OCI-M2 (cell line): ENCODE data around the gene PLD2.
A peak's percentile ranks its signal among the peaks of the same experiment; 100 is the strongest.
"Not testable (repeated sequence)": the region's sequence is repeated elsewhere in the genome, so short reads cannot be mapped to it uniquely, and the experiment has no call there.

ENCODE experiments used
- DNase-seq: peaks from one replicate; lab custom pipeline; 2025; ENCODE audit not compliant: unreplicated experiment; lab: John Stamatoyannopoulos, UW

Gene PLD2

DNA sequence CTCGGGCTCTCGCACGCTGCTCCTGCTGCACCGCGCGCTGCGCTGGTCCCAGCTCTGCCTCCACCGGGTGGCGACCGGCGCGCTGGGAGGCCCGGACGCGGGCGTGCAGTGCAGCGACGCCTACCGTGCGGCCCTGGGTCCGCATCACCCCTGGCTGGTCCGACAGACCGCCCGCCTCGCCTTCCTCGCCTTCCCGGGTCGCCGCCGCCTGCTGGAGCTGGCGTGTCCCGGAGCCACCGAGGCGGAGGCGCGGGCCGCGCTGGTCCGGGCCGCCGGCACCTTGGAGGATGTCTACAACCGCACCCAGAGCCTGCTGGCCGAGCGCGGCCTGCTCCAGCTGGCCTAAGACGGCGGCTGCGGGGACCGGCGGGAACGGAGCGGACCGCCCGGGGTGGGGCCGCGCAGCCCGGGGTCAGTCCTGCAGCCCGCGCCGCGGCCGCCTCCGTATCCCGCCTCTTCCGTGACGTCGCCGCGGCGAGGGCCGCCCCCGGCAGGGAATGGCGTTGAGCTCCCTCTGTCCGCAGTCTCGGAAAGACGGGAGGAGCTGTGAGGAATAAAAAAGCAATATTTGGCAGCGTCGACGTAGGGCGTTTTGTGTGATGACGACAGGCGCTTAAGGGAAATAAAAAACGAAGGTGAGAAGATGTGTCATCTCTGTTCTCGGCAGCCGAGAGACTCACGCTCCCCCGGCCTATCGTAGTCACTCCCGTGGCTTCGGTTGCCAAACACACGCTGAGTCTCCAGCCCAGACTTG, 16.8 kb upstream of the PLD2 start:
- DNase-seq, result peak; percentile 26

DNA sequence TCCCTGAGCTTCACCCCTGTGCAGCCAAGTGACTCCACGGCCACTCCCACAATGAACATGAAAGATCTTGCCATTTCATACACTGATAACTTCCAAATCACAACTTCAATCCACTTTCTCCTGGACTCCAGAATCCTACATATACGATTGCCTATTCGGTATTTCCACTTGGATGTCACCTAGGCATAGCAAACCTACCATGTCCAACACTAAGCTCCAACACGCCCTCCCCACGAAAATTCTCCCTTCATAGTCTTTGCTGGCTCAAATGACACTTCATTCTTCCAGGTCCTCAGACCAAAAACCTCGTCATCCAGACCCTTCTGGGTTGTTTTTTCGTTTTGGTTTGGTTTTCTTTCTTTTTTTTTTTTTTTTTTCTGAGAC, 16.3 kb upstream of the PLD2 start:
- DNase-seq, result no peak

DNA sequence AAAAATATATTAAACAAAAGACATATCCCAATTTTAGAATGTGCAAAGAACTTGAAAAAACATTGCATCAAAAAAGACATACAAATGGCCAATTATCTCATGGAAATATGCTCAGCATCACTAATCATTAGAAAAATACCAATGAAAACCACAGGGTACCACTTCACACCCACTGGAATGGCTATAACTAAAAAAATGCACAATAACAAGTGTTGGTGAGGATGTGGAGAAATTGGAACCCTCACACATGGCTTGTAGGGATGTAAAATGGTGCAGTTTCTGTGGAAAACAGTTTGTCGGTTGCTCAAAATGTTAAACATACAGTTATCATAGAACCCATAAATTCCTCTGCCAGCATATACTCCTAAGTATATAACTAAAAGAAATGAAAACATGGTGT, 11.8 kb upstream of the PLD2 start:
- DNase-seq, result no peak

DNA sequence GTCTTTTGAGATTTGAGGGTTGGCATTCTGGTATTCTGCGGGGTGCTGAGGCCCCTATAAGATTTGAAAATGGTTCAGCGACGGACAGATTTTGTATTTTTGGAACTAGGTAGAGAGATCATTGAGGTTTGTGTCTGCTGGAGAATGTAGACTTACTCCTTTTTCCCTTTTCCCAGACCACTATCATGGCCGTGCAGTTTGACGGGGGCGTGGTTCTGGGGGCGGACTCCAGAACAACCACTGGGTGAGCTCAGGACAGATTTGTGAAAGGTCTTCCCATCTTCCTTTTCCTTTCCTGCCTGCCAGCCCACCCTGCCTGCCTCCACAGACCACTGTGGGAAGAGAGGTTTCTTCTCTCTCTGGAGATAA, 10.4 kb upstream of the PLD2 start:
- DNase-seq, result no peak

DNA sequence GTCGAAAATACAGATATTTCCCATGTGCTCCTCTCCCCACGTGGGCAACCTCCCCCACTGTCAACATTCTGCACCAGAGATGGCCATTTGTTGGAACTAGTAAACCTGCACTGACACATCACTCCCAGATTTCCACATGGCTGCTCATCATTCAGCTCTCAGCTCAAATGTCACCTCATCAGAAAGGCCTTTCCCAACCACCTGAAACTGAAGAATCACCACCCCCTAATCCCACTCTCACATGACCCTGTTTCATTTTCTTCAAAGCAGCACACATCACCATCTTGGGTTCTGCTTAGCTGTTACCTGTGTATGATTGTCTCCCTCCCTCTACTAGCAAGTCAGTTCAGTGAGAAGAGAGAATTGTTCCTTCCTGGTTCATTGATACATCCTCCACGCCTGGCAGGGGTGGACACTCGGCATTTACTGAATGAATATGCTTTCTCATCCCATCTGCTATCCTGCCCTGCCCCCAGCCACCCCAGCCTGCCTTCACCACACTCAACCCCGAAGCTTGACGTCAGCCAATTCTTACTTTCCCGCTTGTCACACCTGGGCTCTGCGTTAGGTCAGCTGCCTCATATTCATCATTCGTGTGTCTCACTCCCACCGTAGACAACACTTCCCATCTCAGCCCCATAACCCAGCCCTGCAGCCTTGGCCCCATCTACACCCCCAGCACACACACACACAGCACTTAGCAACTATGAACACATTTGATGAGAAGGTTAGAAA, 6.3 kb upstream of the PLD2 start:
- no peak for DNase-seq

DNA sequence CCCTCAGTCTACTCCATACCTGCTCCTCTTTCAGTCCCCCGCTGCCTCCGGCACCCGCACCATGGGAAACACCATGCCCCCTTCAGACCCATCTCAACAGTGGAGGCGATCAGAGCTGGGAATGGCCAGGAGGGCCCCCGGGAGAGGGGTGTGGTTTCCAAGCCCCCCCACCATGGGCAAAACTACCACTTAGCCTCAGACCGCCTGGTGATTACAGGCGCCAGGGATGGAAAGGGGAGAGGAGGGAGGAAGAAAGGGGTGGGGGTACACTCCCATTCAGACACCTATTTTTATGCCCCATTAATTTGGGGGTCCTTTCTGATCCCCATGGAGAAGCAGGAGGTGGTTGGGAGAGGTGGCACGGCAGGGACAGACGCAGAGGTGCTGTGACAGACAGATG, 4.7 kb upstream of the PLD2 start, which contains the start of gene C17orf114:
Gene C17orf114 (minus strand): TSS at position 101 of the 400 bp plus-strand sequence.
- DNase-seq, result no peak

DNA sequence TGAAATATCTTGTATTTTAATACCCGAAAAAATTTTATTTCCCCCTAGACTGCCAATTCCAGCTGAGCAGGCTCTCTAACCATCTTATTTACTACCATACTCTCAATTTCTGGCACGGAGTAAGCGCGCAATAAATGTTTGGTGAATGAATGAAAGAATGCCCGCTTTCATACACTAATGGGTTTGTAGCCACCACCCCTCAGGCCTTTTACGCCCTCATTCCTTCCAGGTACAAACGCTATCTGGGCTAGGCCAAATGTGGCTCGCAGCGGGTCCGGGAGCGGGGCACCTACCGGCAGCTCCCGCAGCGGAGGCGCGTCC, 536 bp upstream of the PLD2 start:
- DNase-seq, result no peak

DNA sequence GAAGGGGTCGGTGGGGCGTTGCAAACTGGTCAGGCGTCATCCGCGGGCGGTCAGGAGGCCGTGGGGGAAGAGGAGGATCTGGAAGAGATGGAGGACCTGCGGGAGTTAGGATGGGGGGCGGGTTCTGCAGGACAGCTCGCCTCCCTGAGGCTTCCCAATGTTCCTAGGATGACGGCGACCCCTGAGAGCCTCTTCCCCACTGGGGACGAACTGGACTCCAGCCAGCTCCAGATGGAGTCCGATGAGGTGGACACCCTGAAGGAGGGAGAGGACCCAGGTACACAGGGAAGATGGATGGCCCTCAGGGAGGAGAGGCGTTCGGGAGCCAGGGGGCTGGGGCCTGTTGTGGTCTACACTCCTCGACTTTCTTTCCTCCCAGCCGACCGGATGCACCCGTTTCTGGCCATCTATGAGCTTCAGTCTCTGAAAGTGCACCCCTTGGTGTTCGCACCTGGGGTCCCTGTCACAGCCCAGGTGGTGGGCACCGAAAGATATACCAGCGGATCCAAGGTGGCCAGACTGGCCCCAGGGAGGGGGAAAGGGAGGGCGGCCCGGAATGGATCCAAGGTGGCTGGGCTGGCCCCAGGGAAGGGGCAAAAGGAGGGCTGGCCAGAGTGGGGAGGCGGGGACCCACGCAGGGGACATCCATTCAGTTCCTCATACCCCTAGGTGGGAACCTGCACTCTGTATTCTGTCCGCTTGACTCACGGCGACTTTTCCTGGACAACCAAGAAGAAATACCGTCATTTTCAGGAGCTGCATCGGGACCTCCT, 839 bp downstream of the PLD2 start:
- no peak for DNase-seq

DNA sequence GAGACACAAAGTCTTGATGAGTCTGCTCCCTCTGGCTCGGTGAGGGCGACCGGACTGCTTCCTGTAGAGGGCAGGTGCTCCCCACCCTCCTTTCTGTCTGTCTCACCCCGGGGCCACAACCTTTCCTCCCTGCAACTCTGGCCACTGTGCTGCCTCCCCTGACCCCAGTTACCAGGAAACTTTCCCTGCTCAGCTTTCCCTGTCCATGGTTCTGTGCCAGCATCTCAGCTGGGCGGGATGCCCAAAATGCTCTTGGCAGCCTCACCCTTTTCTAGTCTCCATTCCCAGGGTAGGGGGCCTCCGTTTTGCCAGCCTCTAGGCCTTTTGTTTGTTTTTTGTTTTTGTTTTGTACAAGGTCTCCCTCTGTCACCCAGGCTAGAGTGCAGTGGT, 1.4 kb downstream of the PLD2 start:
- no peak for DNase-seq

DNA sequence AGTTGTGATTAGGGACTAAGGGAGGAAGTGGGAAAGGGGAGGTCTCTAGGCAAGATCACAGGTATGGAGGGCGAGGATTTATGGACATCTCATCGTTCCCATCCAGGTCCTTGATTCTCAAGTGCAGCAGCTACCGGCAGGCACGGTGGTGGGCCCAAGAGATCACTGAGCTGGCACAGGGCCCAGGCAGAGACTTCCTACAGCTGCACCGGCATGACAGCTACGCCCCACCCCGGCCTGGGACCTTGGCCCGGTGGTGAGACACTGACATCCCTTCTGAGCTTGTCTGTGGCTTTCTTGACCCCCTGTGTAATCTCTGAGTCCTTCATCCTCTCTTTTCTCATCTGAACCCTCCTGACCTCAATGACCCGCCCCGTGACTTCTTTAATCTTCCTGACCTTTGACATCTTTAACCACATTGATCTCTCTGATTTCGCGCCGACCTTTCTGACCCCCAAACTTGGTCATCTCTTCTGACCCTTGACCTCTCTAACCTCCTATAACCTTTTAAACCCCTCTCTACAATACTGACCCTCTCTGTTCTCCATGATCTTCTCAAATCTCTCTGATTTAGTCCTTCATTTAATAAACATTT, 3.8 kb downstream of the PLD2 start:
- DNase-seq, result no peak

DNA sequence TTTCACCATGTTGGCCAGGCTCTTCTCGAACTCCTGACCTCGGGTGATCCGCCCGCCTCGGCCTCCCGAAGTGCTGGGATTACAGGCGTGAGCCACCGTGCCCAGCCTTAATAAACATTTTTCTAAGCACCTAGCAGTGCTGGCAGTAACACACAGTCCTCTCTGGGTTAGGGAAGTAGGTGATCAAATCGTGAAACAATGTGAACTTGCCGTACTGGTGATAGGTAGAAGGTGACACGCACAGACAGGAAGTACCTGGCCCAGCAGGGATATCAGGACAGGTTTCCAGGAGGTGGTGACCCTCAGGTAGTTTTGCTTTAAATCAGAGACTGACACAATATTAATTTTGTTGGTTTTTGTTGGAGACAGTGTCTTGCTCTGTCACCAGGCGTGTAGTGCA, 4.5 kb downstream of the PLD2 start:
- DNase-seq, result no peak

DNA sequence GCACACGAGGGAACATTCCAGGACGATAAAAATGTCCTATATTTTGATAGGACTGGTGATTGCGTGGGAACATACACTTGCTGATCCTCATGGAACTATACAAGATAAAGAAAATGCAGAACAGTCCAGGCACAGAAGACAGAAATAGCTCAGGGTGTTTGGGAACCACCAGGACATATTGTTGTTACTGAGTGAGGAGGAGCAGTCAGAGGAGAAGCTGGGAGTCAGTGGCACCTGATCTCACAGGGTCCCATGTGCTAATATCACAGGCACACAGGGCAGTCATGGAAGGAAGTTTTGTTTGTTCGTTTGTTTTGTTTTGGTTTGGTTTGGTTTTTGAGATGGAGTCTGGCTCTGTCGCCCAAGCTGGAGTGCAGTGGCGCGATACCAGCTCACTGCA, 5.7 kb downstream of the PLD2 start:
- no peak for DNase-seq

DNA sequence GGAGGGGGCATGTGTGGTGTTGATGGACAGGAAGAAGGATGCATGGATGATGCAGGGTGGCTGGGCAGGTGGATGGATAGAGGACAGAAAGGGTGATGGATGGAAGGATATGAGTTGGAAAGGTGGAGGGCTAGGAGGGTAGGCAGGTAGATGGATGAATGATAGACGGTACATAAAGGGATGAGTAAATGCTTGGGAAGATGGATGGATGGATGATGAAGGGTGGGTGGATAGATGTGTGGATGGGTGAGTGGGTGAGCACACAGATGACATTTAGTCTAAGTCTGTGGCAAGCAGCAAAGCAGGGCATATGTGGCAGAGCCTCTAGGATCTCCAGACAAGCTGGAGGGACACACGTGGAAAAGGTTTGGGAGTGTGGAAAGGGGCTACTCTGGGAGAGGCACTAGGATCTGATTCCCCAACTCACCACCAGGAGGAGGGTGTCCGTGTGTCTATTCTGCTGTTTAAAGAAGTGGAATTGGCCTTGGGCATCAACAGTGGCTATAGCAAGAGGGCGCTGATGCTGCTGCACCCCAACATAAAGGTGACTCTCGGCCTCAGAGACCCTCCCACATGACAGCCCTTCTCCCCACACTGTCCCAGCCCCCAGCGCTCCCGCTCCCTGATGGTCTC, 8.2 kb downstream of the PLD2 start:
- DNase-seq, result no peak

DNA sequence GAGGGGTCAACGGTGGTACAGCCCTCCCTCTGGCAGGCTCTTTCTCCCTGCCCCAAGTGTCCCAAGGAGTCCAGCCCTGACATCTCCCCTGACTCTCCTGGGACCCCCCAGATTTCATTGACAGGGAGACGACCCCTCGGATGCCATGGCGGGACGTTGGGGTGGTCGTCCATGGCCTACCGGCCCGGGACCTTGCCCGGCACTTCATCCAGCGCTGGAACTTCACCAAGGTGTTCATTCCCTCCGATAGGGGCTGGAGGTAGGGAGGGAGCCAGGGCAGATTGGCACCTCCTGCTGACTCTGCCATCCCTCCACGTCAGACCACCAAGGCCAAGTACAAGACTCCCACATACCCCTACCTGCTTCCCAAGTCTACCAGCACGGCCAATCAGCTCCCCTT, 9.9 kb downstream of the PLD2 start:
- no peak for DNase-seq

DNA sequence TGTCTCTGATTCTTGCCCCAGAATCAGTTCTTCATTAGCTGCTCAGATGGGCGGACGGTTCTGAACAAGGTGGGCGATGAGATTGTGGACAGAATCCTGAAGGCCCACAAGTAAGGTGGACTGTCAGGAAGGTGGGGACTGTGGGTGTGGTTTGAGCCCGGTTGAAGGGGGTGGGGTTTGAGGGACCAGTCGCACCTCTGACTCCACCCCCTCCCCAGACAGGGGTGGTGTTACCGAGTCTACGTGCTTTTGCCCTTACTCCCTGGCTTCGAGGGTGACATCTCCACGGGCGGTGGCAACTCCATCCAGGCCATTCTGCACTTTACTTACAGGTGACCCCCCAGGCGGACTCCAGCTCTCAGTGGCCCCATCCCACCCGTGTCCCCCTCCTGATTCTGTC, 11.3 kb downstream of the PLD2 start:
- DNase-seq, result no peak

DNA sequence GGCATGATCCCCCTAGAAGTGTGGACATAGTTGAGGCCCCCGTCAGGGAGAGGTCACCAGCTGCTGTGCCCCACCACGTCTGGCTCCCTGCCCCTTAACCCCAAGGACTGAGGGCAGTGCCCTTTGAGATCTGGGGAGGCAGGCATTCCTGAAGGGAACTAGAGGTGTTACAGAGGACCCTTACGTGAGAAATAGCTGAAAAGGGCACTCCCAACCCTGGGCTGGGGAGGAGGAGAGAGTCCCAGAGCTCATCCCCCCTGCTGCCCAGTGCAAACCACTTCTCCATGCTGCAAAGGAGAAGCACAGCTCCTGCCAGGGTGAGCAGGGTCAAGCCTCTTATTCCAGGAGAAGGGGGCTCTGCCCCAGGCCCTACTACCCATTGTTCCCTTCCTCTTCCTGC, 15.9 kb downstream of the PLD2 start:
- no peak for DNase-seq

DNA sequence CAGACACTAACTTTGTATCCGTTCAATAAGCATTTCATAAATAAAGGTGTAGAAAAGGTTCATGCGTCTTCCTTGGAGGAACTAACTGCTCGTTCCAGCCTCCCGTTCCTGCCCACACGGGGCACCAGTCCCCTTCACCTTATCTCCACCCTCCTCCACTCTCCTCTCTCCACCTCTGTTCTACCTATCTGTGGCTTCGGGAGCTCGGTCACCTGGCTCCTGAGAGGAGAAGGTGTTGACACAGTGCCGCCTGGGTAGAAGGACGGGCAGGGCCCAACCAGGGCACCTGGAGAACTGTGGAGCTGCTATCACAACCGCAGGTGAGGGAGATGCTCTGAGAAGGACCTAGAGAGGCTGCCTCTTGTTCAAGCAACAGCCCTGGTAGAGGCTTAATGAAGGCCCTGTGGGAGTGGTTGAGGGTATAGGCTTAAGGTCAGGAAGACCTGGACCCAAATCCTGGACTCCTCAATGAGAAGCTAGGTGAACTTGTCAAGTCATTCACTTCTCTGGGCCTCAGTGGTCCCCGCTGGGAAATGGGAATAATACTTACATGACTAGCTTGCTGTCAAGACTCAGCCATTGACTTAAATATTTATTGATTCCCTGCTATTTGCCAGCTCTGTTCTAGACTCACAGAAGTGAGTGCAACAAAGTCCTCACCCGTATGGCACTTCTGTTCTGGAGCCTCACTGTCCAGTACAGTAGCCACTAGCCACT, 16.6 kb downstream of the PLD2 start:
- DNase-seq, result no peak

DNA sequence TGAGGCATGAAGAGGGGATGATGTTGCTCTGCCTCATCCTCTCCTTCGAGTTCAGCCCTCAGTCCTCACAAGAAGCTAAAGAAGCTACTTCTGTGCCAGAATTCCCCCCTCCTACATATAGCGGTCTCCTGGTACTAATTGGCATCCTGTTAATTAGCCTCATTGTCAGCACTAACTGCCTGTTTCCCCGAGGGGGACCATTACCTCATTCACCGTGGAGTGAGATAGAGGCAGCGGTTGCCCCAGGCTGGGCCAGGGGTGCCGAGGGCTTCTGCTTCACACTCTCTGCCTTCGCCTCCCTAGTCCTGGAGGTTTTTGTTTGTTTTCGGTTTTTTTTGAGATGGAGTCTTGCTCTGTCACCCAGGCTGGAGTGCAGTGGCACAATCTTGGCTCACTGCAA, 20.4 kb downstream of the PLD2 start:
- no peak for DNase-seq

DNA sequence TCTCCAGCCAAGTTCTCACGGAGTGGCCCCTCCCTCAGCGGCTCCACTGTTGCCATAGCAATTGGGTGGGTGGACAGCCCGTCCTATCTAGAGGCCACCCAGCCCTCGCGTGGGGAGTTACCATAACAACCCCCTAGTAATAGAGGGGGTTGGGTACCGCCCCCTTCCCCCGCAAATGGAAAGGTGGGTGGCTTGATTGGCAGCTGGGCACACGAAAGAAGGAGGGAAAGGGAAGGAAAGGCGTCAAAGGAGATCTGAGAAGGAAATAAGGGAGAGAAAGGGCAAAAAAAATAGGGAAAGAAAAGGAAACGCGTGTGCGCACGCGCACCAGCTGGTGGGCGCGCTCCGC, 25.9 kb downstream of the PLD2 start:
- DNase-seq, result not testable (repeated sequence)

DNA sequence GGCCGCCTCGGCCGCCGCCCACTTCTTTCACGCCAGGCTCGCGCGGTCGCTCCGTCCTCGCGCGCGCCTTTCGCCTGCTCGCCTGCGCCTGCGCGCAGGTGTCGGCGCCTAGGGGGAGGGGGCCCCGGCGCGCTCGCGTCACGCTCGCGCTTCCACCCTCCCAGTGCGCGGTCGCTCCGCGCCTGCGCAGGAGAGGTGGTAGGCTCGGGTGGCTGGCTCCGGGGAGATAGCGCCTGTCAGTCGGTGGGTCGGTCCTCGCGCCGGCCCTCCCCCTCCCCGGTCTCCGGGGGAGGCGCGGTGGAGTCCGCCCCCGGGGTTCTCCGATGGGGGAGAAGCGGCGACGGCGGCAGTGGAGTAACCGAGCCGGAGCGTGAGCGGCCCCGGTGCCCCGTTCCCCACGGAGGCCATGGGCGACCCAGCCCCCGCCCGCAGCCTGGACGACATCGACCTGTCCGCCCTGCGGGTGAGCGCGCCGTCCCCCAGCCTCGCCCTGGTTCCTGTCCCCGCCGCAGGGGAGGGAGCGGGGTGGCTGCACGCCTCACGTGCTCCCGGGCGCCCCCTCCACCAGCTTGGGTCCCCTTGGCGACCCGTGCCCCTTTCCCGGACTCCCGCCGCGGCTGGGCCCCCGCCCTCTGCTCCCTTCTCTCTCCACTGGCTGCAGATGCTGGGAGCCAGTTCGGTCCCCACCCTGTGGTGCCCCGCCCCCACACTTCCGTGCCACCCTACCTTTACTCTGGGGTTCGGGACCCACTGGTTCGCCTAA, 26.4 kb downstream of the PLD2 start, which contains the start of gene MINK1:
Gene MINK1 (plus strand): TSS at position 163 of the 763 bp plus-strand sequence. CDS start 244 bp downstream, at position 407.
- no peak for DNase-seq
